OCI-LY7 (cell line): Measurements from ENCODE around the gene SPATA17.

Experiments
- EZH2phosphoT487 ChIP-seq: fragments of 200-600 bp; sonication (generic); IDR thresholded peaks from 2 replicates; pipeline ENCODE4 v1.6.1; 2018; ENCODE audit warnings: low read depth, borderline replicate concordance, mild to moderate bottlenecking, mixed run types, antibody characterized with exemption, low read length, moderate library complexity, mixed read lengths
- TF ChIP-seq, protein P1 (sequence below): fragments of 200-600 bp; sonication (generic); conservative IDR thresholded peaks from 2 replicates; pipeline ENCODE4 v1.5.1; 2014; ENCODE audit warnings: mild to moderate bottlenecking, antibody characterized with exemption, low read length, moderate library complexity, mixed read lengths

DNA sequence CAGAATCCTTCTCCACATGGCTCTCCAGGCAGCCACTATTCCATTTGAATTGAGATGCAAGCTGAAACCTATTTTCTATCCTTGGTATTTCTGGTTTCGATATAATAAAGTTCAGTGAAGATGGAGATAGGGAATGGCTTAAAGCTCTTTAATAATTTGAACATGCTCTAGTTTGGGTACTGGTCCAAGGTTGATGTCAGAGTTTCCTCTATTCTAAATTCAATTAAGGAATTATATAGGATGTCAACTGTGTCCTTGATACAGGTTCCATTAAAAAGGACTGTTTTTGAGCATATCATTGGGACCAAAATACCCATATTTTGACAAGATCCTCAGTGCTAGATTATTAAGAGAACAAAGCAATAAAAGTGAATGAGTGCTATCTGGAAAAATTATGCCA is 245.3 kb downstream of the SPATA17 start:
- TF ChIP-seq, protein P1, sequence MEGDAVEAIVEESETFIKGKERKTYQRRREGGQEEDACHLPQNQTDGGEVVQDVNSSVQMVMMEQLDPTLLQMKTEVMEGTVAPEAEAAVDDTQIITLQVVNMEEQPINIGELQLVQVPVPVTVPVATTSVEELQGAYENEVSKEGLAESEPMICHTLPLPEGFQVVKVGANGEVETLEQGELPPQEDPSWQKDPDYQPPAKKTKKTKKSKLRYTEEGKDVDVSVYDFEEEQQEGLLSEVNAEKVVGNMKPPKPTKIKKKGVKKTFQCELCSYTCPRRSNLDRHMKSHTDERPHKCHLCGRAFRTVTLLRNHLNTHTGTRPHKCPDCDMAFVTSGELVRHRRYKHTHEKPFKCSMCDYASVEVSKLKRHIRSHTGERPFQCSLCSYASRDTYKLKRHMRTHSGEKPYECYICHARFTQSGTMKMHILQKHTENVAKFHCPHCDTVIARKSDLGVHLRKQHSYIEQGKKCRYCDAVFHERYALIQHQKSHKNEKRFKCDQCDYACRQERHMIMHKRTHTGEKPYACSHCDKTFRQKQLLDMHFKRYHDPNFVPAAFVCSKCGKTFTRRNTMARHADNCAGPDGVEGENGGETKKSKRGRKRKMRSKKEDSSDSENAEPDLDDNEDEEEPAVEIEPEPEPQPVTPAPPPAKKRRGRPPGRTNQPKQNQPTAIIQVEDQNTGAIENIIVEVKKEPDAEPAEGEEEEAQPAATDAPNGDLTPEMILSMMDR = no peak
- TF ChIP-seq EZH2phosphoT487 = no peak
